Kidney tubule cell (primary cell): ENCODE data around the gene RPH3AL.

Experiments
- DNase-seq: peaks from one replicate; pipeline ENCODE4 v3.0.0-alpha.2; 2018; ENCODE audit warnings: low spot score

Gene RPH3AL

GRCh38 chr17:300881-301280 lies 51.7 kb downstream of the RPH3AL start:
- no peak for DNase-seq

- no peak for DNase-seq
Observed at GRCh38 chr17:299546-299945, 53.1 kb downstream of the RPH3AL start.

GRCh38 chr17:298791-299450 lies 53.7 kb downstream of the RPH3AL start:
- DNase-seq = no peak

GRCh38 chr17:297758-298157 lies 54.8 kb downstream of the RPH3AL start:
- no peak for DNase-seq

GRCh38 chr17:296906-297690 lies 55.5 kb downstream of the RPH3AL start:
- DNase-seq = no peak

- DNase-seq = no peak
Observed at GRCh38 chr17:296379-296778, 56.2 kb downstream of the RPH3AL start.

GRCh38 chr17:292531-293382 lies 59.9 kb downstream of the RPH3AL start:
- DNase-seq = no peak

GRCh38 chr17:292016-292415 lies 60.6 kb downstream of the RPH3AL start:
- no peak for DNase-seq

GRCh38 chr17:291587-291986 lies 61.0 kb downstream of the RPH3AL start:
- no peak for DNase-seq

GRCh38 chr17:290626-291025 lies 62.0 kb downstream of the RPH3AL start:
- no peak for DNase-seq

GRCh38 chr17:290121-290521 lies 62.5 kb downstream of the RPH3AL start:
- DNase-seq = no peak

GRCh38 chr17:289409-289808 lies 63.2 kb downstream of the RPH3AL start:
- no peak for DNase-seq

- no peak for DNase-seq
Observed at GRCh38 chr17:288802-289356, 63.7 kb downstream of the RPH3AL start.

- no peak for DNase-seq
Observed at GRCh38 chr17:286571-286970, 66.0 kb downstream of the RPH3AL start.

GRCh38 chr17:285751-286422 lies 66.7 kb downstream of the RPH3AL start:
- DNase-seq = no peak

- no peak for DNase-seq
Observed at GRCh38 chr17:284676-285355, 67.8 kb downstream of the RPH3AL start.

GRCh38 chr17:283911-284675 lies 68.5 kb downstream of the RPH3AL start:
- no peak for DNase-seq

GRCh38 chr17:282912-283882 lies 69.4 kb downstream of the RPH3AL start:
- no peak for DNase-seq
